H9 (cell line): ENCODE results near the gene ING5. TPM values are rescaled to one million over a fixed set of nuclear protein-coding genes. Genes with fewer than 3 reads are reported as not detected.

Source experiments
- DNase-seq: peaks from one replicate; pipeline ENCODE4 v3.0.0-alpha.2; 2017
- H2AFZ ChIP-seq: one replicate; pipeline ENCODE4 v1.6.1; 2013; ENCODE audit warnings: mild to moderate bottlenecking, low read length, control low read depth, moderate library complexity
- H2AK5ac ChIP-seq: 2 replicates; pipeline ENCODE4 v1.6.1; 2013; ENCODE audit warnings: low read length, control low read depth, mixed read lengths; ENCODE audit not compliant: insufficient read length
- H2BK120ac ChIP-seq: one replicate; pipeline ENCODE4 v1.6.1; 2013; ENCODE audit warnings: low read depth, mild to moderate bottlenecking, low read length, control low read depth, inconsistent platforms; ENCODE audit not compliant: poor library complexity, severe bottlenecking
- H2BK12ac ChIP-seq: 2 replicates; pipeline ENCODE4 v1.6.1; 2013; ENCODE audit warnings: low read length, control low read depth, mixed read lengths, low read depth; ENCODE audit not compliant: insufficient read length
- H2BK15ac ChIP-seq: 2 replicates; pipeline ENCODE4 v1.6.1; 2013; ENCODE audit warnings: low read depth, low read length, control low read depth
- H2BK20ac ChIP-seq: one replicate; pipeline ENCODE4 v1.6.1; 2013; ENCODE audit warnings: low read depth, mild to moderate bottlenecking, low read length, control low read depth, inconsistent platforms; ENCODE audit not compliant: poor library complexity, severe bottlenecking
- H2BK5ac ChIP-seq: 2 replicates; pipeline ENCODE4 v1.6.1; 2013; ENCODE audit warnings: low read length, control low read depth, mixed read lengths; ENCODE audit not compliant: insufficient read length
- H3K14ac ChIP-seq: 2 replicates; pipeline ENCODE4 v1.6.1; 2013; ENCODE audit warnings: low read length, control low read depth; ENCODE audit not compliant: insufficient read depth
- H3K18ac ChIP-seq: 2 replicates; pipeline ENCODE4 v1.6.1; 2013; ENCODE audit warnings: low read depth, mild to moderate bottlenecking, mixed read lengths, low read length, control low read depth; ENCODE audit not compliant: insufficient read length
- H3K23ac ChIP-seq: 2 replicates; pipeline ENCODE4 v1.6.1; 2013; ENCODE audit warnings: low read length, control low read depth, mixed read lengths, low read depth; ENCODE audit not compliant: insufficient read length
- H3K23me2 ChIP-seq: 2 replicates; pipeline ENCODE4 v1.6.1; 2013; ENCODE audit warnings: low read depth, mild to moderate bottlenecking, mixed read lengths, low read length, control low read depth; ENCODE audit not compliant: insufficient read length, poor library complexity, severe bottlenecking
- H3K27ac ChIP-seq: 2 replicates; pipeline ENCODE4 v1.5.1; 2013; ENCODE audit warnings: low read length, control low read depth, mixed read lengths, low read depth; ENCODE audit not compliant: insufficient read length
- H3K27me3 ChIP-seq: 2 replicates; pipeline ENCODE4 v1.6.1; 2013; ENCODE audit warnings: low read length, control low read depth, inconsistent platforms; ENCODE audit not compliant: insufficient read depth
- H3K4ac ChIP-seq: 2 replicates; pipeline ENCODE4 v1.6.1; 2013; ENCODE audit warnings: low read depth, mild to moderate bottlenecking, control low read depth, inconsistent platforms, low read length, moderate library complexity
- H3K4me1 ChIP-seq: 2 replicates; pipeline ENCODE4 v1.6.1; 2013; ENCODE audit warnings: low read length, control low read depth, inconsistent platforms; ENCODE audit not compliant: insufficient read depth
- H3K4me2 ChIP-seq: 2 replicates; pipeline ENCODE4 v1.6.1; 2013; ENCODE audit warnings: low read length, control low read depth, mixed read lengths; ENCODE audit not compliant: insufficient read length, insufficient read depth
- H3K56ac ChIP-seq: 2 replicates; pipeline ENCODE4 v1.6.1; 2013; ENCODE audit warnings: low read depth, mild to moderate bottlenecking, mixed read lengths, low read length, control low read depth; ENCODE audit not compliant: insufficient read length
- H3K79me1 ChIP-seq: 2 replicates; pipeline ENCODE4 v1.6.1; 2013; ENCODE audit warnings: low read depth, mild to moderate bottlenecking, moderate library complexity, low read length, control low read depth, inconsistent platforms; ENCODE audit not compliant: insufficient read depth, poor library complexity, severe bottlenecking
- H3K79me2 ChIP-seq: 2 replicates; pipeline ENCODE4 v1.6.1; 2013; ENCODE audit warnings: low read length, control low read depth, inconsistent platforms; ENCODE audit not compliant: insufficient read depth
- H3K9ac ChIP-seq: 2 replicates; pipeline ENCODE4 v1.6.1; 2013; ENCODE audit warnings: low read length, control low read depth, mixed read lengths; ENCODE audit not compliant: insufficient read length; ENCODE audit errors: extremely low read depth
- H3K9me3 ChIP-seq: one replicate; pipeline ENCODE4 v1.6.1; 2013; ENCODE audit warnings: low read depth, low read length, inconsistent platforms; ENCODE audit not compliant: control insufficient read depth
- H3T11ph ChIP-seq: one replicate; pipeline ENCODE4 v1.6.1; 2013; ENCODE audit warnings: mild to moderate bottlenecking, low read length, control low read depth, inconsistent platforms
- H4K20me1 ChIP-seq: one replicate; pipeline ENCODE4 v1.6.1; 2013; ENCODE audit not compliant: control insufficient read depth, insufficient read length, insufficient read depth
- H4K5ac ChIP-seq: 2 replicates; pipeline ENCODE4 v1.6.1; 2013; ENCODE audit warnings: low read depth, mild to moderate bottlenecking, mixed read lengths, low read length, control low read depth; ENCODE audit not compliant: insufficient read length
- H4K8ac ChIP-seq: replicated peaks from 2 replicates; pipeline ENCODE4 v1.6.1; 2013; ENCODE audit warnings: low read length, control low read depth, mixed read lengths, low read depth; ENCODE audit not compliant: insufficient read length
- H4K91ac ChIP-seq: 2 replicates; pipeline ENCODE4 v1.6.1; 2013; ENCODE audit warnings: low read depth, mild to moderate bottlenecking, moderate library complexity, mixed read lengths, low read length, control low read depth; ENCODE audit not compliant: insufficient read length
- H3K27ac Mint-ChIP-seq, 3 experiments: 2 replicates in 2 of 3; 3 replicates in 1 of 3; pipeline ENCODE4 v1.8.0; 2020 to 2021; ENCODE audit warnings: mixed read lengths in 3 of 3, mild to moderate bottlenecking in 1 of 3, moderate library complexity in 1 of 3
- H3K27me3 Mint-ChIP-seq: 2 replicates; pipeline ENCODE4 v1.8.0; 2021; ENCODE audit warnings: low read depth, mild to moderate bottlenecking, moderate library complexity, mixed read lengths
- H3K36me3 Mint-ChIP-seq, 3 experiments: 2 replicates in 2 of 3; 3 replicates in 1 of 3; pipeline ENCODE4 v1.8.0; 2020 to 2021; ENCODE audit warnings: low read depth in 3 of 3, mixed read lengths in 3 of 3; ENCODE audit not compliant: insufficient read depth in 1 of 3
- H3K4me1 Mint-ChIP-seq, 2 experiments: 2 replicates each; pipeline ENCODE4 v1.8.0; 2020; ENCODE audit warnings: mixed read lengths in 2 of 2
- H3K4me3 Mint-ChIP-seq, 2 experiments: 2 replicates in 1 of 2; 3 replicates in 1 of 2; pipeline ENCODE4 v1.8.0; 2020 to 2021; ENCODE audit warnings: mild to moderate bottlenecking in 2 of 2, mixed read lengths in 2 of 2, moderate library complexity in 1 of 2
- H3K9me3 Mint-ChIP-seq, 2 experiments: 2 replicates in 1 of 2; 3 replicates in 1 of 2; pipeline ENCODE4 v1.8.0; 2020; ENCODE audit warnings: mild to moderate bottlenecking in 2 of 2, mixed read lengths in 2 of 2, moderate library complexity in 1 of 2
- CTCF ChIP-seq: fragments of 200-600 bp; sonication (generic); conservative IDR thresholded peaks from 3 replicates; pipeline ENCODE4 v1.8.0; 2021; ENCODE audit warnings: antibody characterized with exemption, mild to moderate bottlenecking
- WGBS: extraction: QIAGEN DNeasy Blood & Tissue Kit; methylation state at CpG from one replicate; pipeline ENCODE4 v1.1.7; 2013; ENCODE audit warnings: missing lambda C conversion rate, low lambda C conversion rate, mixed read lengths; ENCODE audit not compliant: insufficient read length; ENCODE audit errors: extremely low coverage; 5-methylcytosine and 5-hydroxymethylcytosine counted together
- total RNA-seq: library from RNA; stranded (reverse); gene quantifications from 2 replicates; pipeline ENCODE4 v1.2.1, GENCODE V29; 2021

ING5 gene
- total RNA-seq, 1 experiment from 2014 or later: 66.0 TPM

GRCh38 chr2:241764275-241765241 lies 62.7 kb downstream of the ING5 start:
- Histone ChIP-seq H3K18ac (peak overlapping the region; percentile 64), H3K79me1 (no peaks in the 10 kb centered on the region), H3K27ac (no peak overlapping the region), H3K23ac (no peak overlapping the region), H3K4me2 (no peak overlapping the region), H3T11ph (no peak overlapping the region), H2BK5ac (no peak overlapping the region), H2AK5ac (no peak overlapping the region), H3K14ac (no peak overlapping the region; the same call in 1 of the 2 replicates), H2BK120ac (no peak overlapping the region), H2AFZ (no peak overlapping the region), H3K9me3 (no peaks in the 10 kb centered on the region), H3K27me3 (no peaks in the 10 kb centered on the region), H2BK15ac (no peak overlapping the region), H2BK20ac (no peak overlapping the region), H3K4me1 (no peaks in the 10 kb centered on the region), H3K23me2 (no peaks in the 10 kb centered on the region), H4K20me1 (no peaks in the 10 kb centered on the region), H3K56ac (no peak overlapping the region), H4K91ac (peak overlapping the region; percentile 53), H4K5ac (no peak overlapping the region), H2BK12ac (no peak overlapping the region), H3K4ac (no peak overlapping the region), H3K9ac (no peak overlapping the region), H4K8ac (no peak overlapping the region), H3K79me2 (no peaks in the 10 kb centered on the region)
- TF ChIP-seq CTCF: 0 out of 3 replicates have a peak, but pooled peaks have one; percentile 12
- Mint-ChIP-seq H3K36me3 (peaks cover 9 to 11% (median 9%) of the 10 kb centered on the region in 3 experiments), H3K9me3 (peaks cover 7 to 10% of the 10 kb centered on the region in 2 experiments), H3K27me3 (no peaks in the 10 kb centered on the region; the same call in 1 of the 2 replicates), H3K27ac (peak overlapping the region in 1 of 3 experiments; percentile 29; a peak in 3 of 7 replicates), H3K4me3 (no peak overlapping the region), H3K4me1 (peaks cover 4 to 16% of the 10 kb centered on the region in 2 experiments)
- peak; percentile 42 for DNase-seq
- WGBS: no CpG with 5 or more reads among the region's 27 CpGs
